HG03521 (cell line): ENCODE measurements around the gene TRIM10.
"Not testable (repeated sequence)": the region's sequence is repeated elsewhere in the genome, so short reads cannot be mapped to it uniquely, and the experiment has no call there.

Experiments
- ATAC-seq: cut with Tn5 transposase; IDR thresholded peaks from one replicate; pipeline ENCODE4 v1.9.1; 2021; ENCODE audit warnings: mild to moderate bottlenecking, moderate library complexity; ENCODE audit not compliant: unreplicated experiment

Gene TRIM10

DNA sequence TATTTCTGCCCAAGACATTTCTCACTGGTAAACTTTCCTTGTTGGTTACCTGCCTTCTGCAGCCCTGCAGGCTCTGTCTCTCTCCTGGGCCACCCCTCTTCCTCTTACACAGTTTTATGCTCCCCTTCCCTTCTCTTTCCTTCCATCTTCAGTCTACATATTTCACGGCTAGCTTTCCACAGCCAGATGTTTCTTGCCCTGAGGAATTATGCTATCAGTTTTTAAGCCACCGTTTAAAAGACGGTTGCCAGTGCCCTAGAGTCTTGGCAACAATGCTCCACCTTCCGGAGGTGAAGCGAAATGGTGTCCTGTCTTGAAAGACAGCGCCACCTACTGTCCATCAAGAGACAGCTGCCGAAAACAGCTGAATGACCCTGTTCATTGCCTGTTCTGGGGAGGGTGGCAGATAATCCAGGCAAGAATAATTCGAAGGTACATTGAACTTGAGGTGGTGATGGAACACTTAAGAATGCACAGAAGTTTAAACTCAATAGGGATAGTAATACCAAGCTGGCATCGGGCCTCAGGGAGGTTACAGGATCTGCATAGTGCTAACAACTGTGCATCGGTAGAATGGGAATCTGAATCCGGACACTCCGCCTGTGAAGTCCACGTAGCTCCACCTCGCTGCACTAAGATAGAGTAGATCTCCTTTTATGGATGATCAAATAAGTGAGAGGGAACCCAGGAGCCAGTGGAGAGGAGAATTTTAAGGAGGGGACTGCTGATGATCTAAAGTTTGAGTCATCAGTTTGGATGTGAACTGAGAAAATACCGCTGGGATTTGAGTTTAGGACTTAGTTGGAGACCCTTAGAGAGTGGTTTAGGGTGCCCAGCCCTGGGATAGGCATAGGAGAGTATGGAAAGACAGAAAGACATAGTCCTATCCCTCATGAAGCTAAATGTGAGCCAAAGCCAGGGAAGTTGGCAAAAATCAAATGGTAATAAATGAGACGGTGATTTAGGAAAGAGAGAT is 29.8 kb downstream of the TRIM10 start:
- ATAC-seq, result peak; percentile 53

DNA sequence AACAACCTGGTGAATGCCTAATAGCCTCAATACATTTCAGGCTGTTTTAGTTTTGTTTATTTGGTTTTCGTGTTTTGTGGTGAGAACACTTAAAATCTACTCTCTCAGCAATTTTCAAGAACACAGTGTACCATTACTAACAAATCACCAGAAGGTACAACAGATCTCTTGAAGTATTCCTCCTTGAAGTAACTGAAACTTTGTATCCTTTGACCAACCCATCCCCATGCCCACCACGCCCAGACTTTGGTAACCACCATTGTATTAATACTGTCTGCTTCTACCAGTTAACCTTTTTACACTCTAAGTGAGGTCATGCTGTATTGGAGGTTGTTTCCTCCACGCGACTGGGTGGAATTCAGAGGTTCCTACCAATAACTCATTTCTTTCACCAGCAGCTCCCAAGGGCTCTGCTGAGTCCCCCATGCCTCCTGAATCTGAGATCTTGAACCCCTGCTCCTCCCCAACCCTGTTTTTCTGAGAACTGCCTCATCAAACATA is 30.8 kb downstream of the TRIM10 start:
- no peak for ATAC-seq

DNA sequence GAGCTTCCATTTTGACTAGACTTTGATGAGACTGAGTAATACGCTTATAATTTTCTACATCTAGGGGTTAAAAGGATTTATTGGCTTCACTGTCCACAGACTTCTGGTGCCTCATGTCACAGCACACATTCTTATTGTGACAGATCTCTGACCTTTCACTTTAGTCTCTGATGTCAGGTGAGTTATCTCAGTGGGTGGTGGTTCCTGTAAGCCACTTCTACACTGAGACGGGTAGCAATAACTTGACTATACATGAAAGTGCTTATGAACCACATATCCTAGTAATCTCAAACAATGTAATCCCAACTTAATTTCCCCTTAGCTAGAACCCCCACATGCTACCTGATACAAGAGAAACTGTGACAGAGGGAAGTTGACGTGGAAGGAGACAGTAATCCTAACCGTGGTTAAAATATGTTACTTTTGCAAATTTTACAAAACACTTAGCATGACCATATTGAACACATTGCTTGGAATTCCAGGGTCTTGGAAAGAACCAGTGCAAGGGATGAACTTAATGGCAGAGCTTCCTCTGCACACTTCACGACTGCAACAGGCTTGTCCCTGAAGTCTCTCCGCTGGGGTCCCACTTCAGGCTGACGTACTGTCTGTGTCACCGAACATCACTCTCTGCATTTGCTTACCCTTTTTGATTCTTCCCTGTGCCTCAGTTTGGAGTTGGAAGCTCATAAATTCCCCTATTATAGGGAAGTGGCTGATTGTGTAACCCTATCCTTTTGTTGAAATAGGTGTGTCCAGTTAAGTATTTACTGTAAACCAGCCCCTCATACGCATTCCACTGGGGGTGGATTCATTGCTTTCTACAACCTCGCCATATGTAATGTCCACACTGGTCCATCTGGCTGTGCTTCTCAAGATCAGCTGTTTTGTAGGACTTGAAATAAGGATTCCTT is 31.5 kb downstream of the TRIM10 start:
- no peak for ATAC-seq

DNA sequence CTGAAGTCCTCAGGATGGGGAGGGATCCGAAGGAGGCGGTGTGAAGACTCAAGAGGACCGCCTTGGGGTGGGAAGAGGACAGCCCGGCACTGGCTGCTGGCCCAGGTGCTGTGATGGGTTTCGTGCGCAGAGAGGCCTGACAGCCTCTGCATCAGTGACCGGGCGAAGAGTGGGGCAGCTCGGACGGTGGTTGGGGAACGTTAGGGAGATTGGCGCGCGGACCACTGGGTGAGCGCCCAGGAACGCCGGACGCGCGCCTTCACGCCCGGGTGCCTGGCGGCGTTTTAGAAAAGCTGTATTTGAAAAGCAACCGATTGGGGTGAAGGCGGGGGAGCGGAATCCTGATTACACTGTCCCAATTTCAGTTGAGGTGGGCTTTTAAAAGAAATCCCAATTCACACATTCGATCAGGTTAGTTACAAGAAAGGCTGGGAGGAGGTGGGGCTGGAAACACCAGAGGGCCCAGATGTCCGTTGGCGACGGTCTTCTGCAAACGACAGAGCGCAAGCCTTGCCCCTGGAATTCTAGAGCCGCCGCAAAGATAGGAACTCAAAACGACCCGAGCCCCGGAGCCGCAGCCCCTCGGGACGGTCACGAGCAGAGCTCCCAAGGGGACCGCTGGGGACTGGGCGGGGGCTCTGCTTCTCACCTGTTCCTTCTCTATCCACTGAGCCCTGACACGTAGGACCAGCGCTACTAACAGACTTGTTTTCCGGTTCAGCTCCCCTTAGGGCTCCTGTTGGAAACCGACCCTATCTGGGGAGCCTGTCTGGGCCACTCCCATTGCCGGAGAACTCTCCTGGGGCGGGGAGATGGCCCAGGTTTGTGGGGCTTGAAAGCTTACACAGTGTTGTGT is 33.5 kb downstream of the TRIM10 start:
- ATAC-seq, result no peak

DNA sequence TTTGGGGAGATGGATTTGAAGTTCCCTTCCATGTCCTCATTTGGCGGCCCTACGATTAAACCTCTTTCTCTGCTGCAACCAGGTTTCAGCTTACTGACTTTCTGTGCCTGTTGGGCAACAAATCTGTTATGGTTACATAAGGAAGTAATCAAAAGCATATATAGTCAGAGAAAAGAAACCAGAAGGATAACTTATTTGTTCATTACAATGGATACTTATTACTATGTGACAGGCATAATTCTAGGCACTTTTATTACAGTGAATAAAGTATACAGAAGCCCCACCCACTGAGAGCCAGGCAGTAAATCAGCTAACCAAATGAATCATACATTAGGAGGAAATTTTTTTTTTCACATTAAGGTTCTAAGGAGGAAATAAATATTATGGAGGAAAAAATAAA is 38.5 kb downstream of the TRIM10 start:
- no peak for ATAC-seq

DNA sequence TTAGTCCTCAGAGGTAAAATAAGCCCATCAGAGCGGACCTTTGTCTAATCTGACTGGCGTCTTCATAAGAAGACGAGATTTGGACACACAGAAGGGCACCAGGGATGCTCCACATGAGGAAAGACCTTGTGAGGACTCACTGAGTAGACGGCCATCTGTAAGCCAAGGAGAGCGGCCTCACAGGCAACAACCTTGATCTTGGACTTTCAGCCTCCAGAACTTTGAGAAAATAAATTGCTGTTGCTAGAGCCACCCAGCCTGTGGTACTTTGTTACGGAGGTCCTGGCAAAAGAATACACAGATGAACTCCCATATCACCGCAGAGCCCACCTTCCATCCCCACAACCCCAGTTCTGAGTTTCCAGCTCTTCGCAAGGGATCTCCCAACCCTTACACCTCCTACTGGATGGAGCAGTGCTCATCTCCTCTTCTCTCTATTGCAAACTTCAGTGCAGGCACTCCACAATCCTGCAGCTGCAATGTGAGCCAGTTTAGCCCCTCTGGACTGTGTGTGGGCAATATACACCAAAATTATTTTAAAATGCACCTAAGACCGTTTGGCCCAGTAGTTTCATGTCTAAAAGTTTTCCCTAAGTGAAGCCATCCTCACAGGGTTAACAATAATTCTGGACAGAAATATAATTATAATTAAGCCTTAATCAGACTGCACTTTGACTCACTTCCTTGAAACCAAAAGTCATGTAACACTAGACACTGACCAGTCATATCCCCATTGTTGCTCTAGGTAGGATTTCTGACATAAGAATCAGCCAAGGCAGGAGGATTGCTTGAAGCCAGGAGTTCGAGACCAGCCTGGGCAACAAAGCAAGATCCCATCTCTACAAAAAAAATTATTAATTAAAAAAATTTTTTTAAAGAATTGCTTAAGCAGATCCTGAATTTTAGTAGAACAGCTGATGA is 39.3 kb downstream of the TRIM10 start:
- no peak for ATAC-seq

DNA sequence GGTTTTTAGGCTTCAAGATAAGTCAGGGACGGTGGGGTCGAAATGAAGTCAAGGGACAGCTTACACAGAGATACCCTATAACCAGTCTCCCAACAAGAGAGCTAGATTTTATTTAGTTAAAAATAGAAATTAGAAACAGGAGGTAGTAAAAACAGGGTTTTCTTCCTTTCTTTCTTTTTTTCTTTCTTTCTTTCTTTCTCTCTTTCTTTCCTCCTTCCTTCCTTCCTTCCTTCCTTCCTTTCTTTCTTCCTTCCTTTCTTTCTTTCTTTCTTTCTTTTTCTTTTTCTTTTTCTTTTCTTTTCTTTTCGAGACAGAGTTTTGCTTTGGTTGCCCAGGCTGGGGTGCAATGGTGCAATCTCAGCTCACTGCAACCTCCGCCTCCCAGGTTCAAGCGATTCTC is 42.3 kb downstream of the TRIM10 start:
- ATAC-seq, result not testable (repeated sequence)

DNA sequence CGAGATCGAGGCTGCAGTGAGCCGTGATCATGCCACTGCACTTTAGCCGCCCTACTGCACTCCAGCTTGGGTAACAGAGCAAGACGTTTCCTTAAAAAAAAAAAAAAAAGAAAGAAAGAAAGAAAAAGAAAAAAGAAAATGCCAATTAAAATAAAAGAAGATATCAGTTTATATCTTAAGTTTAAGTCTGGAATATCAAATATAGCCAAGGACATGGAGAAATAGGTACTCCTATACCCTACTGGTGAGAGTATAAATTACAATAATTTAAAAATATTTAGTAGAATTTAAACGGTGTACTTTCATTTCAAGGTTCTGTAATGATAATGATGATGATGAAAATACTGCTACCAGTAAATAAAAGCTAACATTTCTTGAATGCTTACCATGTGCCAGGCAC is 44.3 kb downstream of the TRIM10 start:
- no peak for ATAC-seq

DNA sequence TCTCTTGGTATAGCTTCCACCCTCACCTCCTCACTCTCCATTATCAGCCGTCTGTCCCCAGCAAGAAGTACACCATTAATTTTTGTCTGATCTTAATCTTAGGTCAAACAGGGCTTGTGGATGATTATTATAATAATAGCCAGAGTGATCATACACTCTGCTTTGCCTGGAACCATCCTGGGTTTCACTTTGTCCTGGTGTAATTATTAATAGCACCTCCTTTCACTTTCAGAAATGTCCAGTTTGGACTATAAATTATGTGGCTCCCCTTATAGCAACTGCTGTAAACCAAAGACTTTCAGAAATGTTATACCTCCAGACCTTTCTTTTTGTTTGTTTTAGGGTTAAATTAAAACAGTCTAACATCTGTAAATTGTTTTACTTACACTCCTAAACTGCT is 47.2 kb downstream of the TRIM10 start:
- ATAC-seq, result no peak

DNA sequence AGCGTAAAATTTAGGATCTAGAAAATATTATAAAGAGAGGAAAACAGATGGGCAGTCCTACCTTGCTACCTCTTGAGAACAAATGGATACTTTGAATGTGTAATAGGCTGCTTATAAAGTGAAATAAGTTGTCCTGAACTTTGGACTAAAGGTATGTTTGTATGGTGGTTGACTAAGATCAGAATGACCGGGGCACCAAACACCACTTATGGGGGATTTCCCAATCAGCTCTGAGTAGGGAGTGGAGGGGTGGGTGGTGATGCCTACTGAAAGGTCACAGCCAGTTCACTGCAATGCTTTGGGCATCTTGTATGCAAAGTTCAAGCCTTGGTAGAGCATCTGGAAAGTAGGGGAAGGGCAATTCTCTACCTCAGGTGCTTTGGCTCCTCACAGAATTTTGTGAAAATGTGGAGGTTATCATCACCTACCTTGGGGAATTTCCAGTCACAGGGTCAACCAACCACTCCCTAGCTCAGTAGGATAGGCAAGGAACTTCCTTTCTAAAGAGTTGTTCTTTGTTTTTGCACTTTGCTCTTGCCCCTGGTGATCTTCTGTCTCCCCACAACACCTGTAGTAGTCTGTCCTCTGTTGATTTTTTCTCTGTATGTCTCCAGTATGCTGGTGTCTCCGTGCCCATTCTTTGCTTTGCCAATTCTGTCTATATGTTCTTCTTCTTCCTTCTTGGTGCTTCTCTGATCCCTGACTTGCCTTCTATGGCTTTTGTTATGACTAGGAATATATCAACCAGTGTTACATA is 47.8 kb downstream of the TRIM10 start, which contains the start of gene TRIM31:
TSS of gene TRIM31 (minus strand) at position 88 of the 757 bp plus-strand sequence. CDS start 285 bp downstream, outside the sequence.
- ATAC-seq, result no peak

DNA sequence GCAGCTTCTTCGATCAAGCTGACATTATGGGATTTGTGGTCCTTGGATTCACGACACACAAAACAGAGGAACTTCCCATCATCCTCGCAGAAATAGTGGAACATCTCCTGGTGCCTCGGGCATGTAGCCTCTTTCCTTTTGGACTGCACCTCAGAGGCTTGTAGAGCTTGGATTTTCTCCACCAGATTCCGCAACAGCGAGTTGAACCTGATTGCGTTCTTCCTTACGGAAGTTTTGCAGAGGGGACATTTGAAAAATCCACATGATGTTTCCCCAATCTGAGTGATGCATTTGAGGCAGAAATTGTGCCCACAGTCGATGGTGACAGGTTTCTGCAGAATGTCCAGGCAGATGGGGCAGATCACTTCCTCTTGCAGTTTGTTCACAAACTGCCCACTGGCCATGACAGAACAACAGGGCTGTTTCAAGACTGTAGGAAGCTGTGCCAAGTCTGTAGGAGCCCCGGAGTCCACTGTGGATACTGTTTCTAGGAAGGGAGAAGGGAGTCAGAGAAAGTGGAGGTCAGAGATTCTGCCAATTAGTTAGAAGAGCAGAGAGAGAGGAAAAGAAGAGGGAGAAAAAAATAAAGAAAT is 48.5 kb downstream of the TRIM10 start:
- ATAC-seq, result no peak

DNA sequence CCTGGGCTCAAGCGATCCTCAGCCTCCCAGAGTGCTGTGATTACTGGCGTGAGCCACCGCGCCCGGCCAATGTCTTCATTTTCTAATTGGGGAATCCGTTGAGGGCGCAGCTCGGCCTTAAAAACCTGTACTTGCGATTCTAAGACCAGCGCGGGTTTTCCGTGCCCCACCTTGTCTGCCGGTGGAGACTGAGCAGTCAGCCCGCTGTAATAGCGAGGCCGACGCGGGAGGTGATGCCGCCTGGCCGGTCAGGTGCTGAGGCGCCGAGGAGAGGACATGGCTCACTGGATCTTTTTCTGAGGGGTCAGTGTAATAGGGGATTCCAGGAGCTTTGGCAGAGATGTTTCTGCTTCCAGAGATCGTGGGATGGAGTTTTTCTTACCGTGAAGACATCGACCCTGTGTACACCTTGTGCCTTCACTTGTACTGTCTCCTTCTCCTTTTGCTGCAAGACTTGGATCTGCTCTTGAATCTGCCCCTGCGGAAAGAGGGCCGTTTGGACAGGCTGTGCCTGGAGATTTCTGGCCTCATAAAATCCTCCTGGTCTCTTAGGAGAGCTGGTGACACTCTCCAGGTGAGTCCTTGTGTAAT is 49.6 kb downstream of the TRIM10 start:
- ATAC-seq, result no peak

DNA sequence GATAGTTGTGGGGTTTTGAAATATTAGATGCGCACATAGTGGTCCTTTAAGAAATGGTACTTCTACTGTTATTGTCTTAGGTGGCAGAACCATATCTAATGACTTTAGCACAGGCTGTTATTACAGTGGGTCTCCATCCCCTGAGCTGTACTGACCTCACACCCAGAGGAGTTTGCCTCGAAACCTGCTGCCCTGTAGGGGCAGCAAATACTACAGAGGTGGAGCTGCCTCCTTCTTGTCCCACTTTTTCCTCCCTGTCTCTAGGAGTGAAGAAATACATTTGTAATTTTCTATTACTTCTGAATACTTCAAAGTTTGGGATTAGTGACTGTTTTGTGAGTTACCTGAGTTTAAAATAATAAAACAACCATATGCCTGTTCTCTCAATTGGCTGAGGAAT is 56.4 kb downstream of the TRIM10 start:
- ATAC-seq, result no peak

DNA sequence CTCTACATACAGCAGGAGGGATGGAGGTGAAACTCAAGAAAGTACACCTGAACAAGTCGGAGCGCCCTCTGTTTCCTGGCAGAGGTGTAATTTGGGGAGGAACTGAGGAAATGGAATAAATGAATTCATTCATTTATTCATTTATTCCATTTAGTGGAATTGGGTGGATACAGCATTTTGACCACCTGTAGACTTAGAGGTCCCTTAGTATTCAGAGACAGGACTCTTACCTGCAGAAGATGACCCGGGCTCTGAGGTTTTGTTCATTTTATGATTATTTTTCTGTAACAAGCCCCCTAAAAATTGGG is 57.2 kb downstream of the TRIM10 start:
- ATAC-seq, result no peak

DNA sequence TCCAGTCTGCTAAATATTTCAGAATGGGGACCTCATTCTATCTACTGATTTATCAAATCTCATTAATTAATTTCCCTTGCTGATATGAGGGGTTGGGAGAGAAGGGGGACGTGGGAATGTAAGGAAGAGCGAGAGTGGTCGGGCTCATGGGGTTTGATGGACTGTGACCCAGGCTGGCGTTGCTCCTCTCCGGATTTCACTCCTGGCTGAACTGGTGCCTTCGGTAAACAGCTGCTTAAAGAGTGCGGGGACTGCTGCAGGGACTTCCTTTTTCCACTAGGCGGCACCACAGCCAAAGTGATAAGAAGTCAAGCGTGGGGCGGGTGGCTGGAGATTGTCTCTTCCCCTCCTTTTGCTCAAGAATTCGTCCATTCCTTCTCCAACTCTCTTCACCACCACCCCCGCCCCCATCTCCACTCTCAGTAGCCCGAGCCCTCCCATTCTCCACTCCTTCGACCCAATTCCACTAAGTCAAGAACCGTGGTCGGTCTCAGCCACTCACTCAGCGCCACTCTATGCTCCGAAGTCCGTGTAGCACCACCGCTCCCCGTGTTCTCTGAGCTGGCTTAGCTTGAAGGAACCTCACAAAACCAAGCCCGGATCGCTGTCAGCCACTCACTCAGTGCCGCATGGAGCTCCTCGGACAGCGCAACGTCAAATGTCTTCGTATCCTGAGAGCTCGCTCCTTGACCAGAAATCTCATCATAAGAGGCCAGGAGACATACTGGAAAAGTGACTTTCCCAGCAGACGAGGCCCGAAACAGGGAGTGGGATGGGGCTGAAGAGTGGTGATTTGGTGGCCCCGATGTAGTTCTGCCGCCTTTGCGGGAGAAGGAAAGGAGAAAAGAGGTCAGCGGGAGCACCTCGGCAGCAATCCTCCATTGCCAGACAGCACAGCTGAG is 57.8 kb downstream of the TRIM10 start:
- peak; percentile 64 for ATAC-seq

DNA sequence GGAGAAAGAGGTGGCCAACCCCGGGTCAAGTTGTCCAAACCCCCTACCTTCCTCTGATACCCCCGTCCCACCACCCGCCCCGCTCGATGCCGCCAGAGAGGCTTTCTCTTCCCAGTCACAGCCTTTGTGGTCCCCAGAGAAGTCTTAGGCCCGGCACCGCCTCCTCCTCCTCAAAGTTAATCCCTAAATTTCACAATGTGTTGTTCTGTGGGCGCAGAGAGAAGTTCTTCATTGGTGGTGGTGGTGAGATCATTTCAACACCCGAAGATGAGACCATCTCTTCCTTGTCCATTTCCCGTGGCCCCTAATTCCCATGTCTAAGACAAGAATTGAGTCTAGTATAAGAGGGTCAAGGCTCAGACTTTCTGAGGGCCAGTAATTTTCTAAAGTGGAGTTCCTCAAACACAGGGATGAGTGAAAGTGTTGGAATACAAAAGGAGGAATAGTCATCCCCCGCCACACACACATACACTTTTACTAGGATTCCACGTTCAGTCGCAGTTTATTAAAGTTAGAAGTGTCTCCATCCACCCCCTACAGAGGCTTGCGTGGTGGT is 58.5 kb downstream of the TRIM10 start:
- ATAC-seq, result no peak
